AG04450 (cell line): ENCODE measurements around the gene ATP7A. TPM values are rescaled to one million over a fixed set of nuclear protein-coding genes. Genes with fewer than 3 reads are reported as not detected.

Source experiments
- CTCF ChIA-PET: fragments of 300-600, 350-600 bp; formaldehyde crosslinking; extraction: SDS; loops from one replicate; lab custom pipeline; 2022; ENCODE audit warnings: antibody characterized with exemption, inconsistent platforms; lab: Charles Lee
- POLR2A ChIA-PET: fragments of 350-600 bp; formaldehyde crosslinking; extraction: SDS; loops from one replicate; lab custom pipeline; 2021; ENCODE audit warnings: antibody characterized with exemption, inconsistent platforms; lab: Yijun Ruan, JAX
- DNase-seq: peaks from one replicate; pipeline ENCODE4 v3.0.0-alpha.2; 2011; ENCODE audit warnings: low read depth, low spot score
- H3K27ac ChIP-seq: one replicate; pipeline ENCODE4 v1.5.1; 2012; ENCODE audit warnings: low read depth, low read length, control low read depth
- H3K27me3 ChIP-seq: one replicate; pipeline ENCODE4 v1.6.0; 2012; ENCODE audit warnings: low read length; ENCODE audit not compliant: control insufficient read depth, insufficient read depth
- H3K4me3 ChIP-seq: 2 replicates; pipeline ENCODE4 v1.5.1; 2011; ENCODE audit warnings: mild to moderate bottlenecking, low read depth, low read length, control low read depth
- H3K9me3 ChIP-seq: 2 replicates; pipeline ENCODE4 v1.5.1; 2012; ENCODE audit warnings: low read length; ENCODE audit not compliant: control insufficient read depth, insufficient read depth
- CTCF ChIP-seq: IDR thresholded peaks from 2 replicates; pipeline ENCODE4 v1.5.1; 2011; ENCODE audit warnings: low read depth, low read length, control low read depth, inconsistent platforms
- polyA plus RNA-seq: library from polyadenylated mRNA; depleted of rRNA; stranded (reverse); fragments of >200 nt; gene quantifications from 2 replicates; pipeline ENCODE4 v1.2.3, GENCODE V29; 2011

ATP7A gene
- polyA plus RNA-seq, 1 experiment: 18.5 TPM

DNA sequence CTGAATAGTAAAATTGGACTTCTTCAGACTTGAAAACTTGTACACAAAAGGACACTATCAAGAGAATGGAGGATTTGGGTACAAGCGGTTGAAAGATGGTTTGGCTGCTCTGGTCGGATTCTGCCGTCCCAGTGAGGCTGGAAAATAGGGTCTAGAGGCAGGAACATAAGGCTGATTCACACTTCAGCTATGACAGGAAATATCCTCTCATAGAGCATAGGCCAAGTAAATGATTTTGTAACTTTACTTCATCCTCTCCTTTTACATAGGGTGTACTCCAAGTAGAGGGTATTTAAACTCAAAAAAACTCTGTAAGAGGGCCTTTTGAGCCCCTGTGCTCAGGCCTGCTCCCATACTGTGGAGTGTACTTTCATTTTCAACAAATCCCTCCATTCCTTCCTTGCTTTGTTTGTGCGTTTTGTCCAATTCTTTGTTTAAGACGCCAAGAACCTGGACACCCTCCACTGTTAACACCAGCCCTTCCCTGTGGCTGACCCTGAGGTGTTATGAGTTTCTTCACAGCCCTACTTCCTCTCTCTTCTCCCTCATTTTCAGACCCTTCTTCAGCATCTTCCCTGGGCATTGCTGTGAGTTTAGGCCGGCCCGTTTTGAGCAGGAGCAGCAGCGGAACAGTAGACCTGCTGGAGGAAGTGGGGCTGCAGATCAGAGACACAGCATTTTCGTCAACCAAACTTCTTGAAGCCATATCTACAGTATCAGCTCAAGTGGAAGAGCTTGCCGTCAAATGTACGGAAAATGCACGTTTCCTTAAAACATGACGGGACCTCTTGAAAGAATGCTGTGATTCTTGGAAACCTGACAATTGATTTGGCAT, 51.8 kb downstream of the ATP7A start:
- no peak for TF ChIP-seq CTCF
- ChIA-PET POLR2A (no interaction called here), CTCF (interaction anchor here (0.8 kb wide), 1 partner anchor 63 kb away, joined by 3 read pairs; the partner anchor contains the start of gene COX7B)
- no peaks in the 10 kb centered on the region for H3K27me3 ChIP-seq
- no peak for DNase-seq
- no peaks in the 10 kb centered on the region; the same call in 1 of the 2 replicates for H3K9me3 ChIP-seq
- H3K27ac ChIP-seq: no peak overlapping the region
- no peak overlapping the region for H3K4me3 ChIP-seq

DNA sequence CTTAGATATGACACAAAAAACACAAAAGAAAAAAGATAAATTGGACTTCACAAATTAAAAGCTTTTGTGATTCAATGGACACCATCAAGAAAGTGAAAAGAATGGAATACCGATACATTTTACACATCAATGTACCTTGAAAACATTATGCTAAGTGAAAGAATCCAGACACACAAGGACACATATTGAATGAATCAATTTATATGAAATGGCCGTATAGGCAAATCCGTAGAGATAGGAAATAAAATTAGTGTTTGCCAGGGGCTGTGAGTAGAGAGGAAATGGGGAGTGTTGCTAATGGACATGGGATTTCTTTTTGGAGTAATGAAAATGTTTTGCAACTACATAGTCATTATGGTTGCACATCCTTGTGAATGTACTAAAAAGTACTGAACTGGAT, 55.9 kb downstream of the ATP7A start:
- ChIA-PET CTCF (no interaction called here), POLR2A (no interaction called here)
- Histone ChIP-seq H3K27me3 (no peaks in the 10 kb centered on the region), H3K9me3 (no peaks in the 10 kb centered on the region; the same call in none of the 2 replicates), H3K4me3 (no peak overlapping the region), H3K27ac (no peak overlapping the region)
- no peak for DNase-seq
- TF ChIP-seq CTCF: no peak

- Histone ChIP-seq H3K27me3 (no peaks in the 10 kb centered on the region), H3K27ac (no peak overlapping the region), H3K9me3 (no peaks in the 10 kb centered on the region; the same call in 1 of the 2 replicates), H3K4me3 (no peak overlapping the region)
- DNase-seq: no peak
- ChIA-PET POLR2A (no interaction called here), CTCF (no interaction called here)
- no peak for TF ChIP-seq CTCF
These were observed 57.1 kb downstream of the ATP7A start for GRCh38 chrX:77967631-77968030.

GRCh38 chrX:77969538-77969937, 59.0 kb downstream of the ATP7A start, which contains the start of gene PGAM4:
TSS of gene PGAM4 (minus strand) at chrX:77969638. CDS start at chrX:77969638, 0 bp downstream.
- Histone ChIP-seq H3K9me3 (no peaks in the 10 kb centered on the region; the same call in 1 of the 2 replicates), H3K4me3 (no peak within 1 kb of the TSS), H3K27me3 (no peaks in the 10 kb centered on the region), H3K27ac (no peak within 1 kb of the TSS)
- POLR2A ChIA-PET: no interaction called here
- CTCF ChIA-PET: no interaction called here
- no peak for DNase-seq
- TF ChIP-seq CTCF: no peak

DNA sequence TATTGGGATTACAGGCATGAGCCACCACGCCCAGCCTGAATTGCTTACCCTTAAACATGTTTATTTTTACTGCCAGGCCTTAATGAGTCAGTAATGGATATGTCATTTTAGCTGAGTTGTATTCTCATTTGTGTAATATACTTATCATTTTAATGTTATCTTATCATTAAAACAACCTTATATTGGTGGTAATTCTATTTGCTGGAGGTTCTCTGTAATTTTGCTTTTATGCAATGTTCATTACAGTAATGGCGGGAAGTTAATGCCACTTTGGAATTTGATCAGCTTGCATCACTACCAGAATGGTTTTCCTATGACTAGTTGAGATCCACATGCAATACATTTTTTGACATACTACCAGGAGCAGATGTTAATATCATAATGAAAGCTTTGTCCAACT, 65.3 kb downstream of the ATP7A start:
- Histone ChIP-seq H3K27me3 (no peaks in the 10 kb centered on the region), H3K4me3 (no peak overlapping the region), H3K9me3 (no peaks in the 10 kb centered on the region), H3K27ac (no peak overlapping the region)
- ChIA-PET CTCF (interaction anchor here (1.1 kb wide), 1 partner anchor 13 kb away, joined by 3 read pairs; no protein-coding TSS in a partner anchor), POLR2A (no interaction called here)
- no peak for DNase-seq
- no peak for TF ChIP-seq CTCF
